WTC11 (cell line): ENCODE data around the gene ZFX. TPM values are rescaled to one million over a fixed set of nuclear protein-coding genes. Genes with fewer than 3 reads are reported as not detected.
A peak's percentile ranks its signal among the peaks of the same experiment; 100 is the strongest.

Experiments
- ATAC-seq: fragments of 200-7000 bp; cut with Tn5 transposase; 2 replicates; pipeline ENCODE4 v1.10.0; 2021; ENCODE audit warnings: mild to moderate bottlenecking, moderate library complexity
- CTCF ChIA-PET: fragments of 300-600 bp; sonication (Branson Sonifier 250); formaldehyde crosslinking; loops from one replicate; lab custom pipeline; 2021; ENCODE audit warnings: antibody characterized with exemption; lab: Charles Lee
- POLR2A ChIA-PET: fragments of 350-600 bp; sonication (Branson Sonifier 250); formaldehyde crosslinking; loops from one replicate; lab custom pipeline; 2021; ENCODE audit warnings: antibody characterized with exemption; lab: Charles Lee
- DNase-seq: peaks from one replicate; pipeline ENCODE4 v3.0.0; 2021; ENCODE audit warnings: low spot score
- H3K27ac Mint-ChIP-seq: 2 replicates; pipeline ENCODE4 v1.8.0; 2021; ENCODE audit warnings: mixed read lengths
- H3K27me3 Mint-ChIP-seq: 2 replicates; pipeline ENCODE4 v1.8.0; 2021; ENCODE audit warnings: low read depth, mild to moderate bottlenecking, moderate library complexity, mixed read lengths
- H3K36me3 Mint-ChIP-seq: 2 replicates; pipeline ENCODE4 v1.8.0; 2021; ENCODE audit warnings: mixed read lengths
- H3K4me1 Mint-ChIP-seq: 2 replicates; pipeline ENCODE4 v1.8.0; 2022; ENCODE audit warnings: mixed read lengths
- H3K4me3 Mint-ChIP-seq: 2 replicates; pipeline ENCODE4 v1.8.0; 2021; ENCODE audit warnings: mild to moderate bottlenecking, moderate library complexity, mixed read lengths
- H3K9me3 Mint-ChIP-seq: 2 replicates; pipeline ENCODE4 v1.8.0; 2021; ENCODE audit warnings: mixed read lengths
- FOXK1 ChIP-seq: sonication (generic); formaldehyde crosslinking; IDR thresholded peaks from 2 replicates; pipeline ENCODE4 v1.8.0; 2022; ENCODE audit warnings: mild to moderate bottlenecking, moderate library complexity, missing genetic modification reagents
- FOXP1 ChIP-seq: sonication (generic); formaldehyde crosslinking; IDR thresholded peaks from 2 replicates; pipeline ENCODE4 v1.8.0; 2022; ENCODE audit warnings: missing genetic modification reagents, mild to moderate bottlenecking, moderate library complexity, borderline replicate concordance
- GABPB1 ChIP-seq: sonication (generic); formaldehyde crosslinking; IDR thresholded peaks from 2 replicates; pipeline ENCODE4 v1.8.1; 2023; ENCODE audit warnings: mild to moderate bottlenecking, missing genetic modification reagents
- GRHL2 ChIP-seq: fragments of 250-450 bp; sonication (Bioruptor Pico); IDR thresholded peaks from 2 replicates; pipeline ENCODE4 v1.8.0; 2022; ENCODE audit warnings: mild to moderate bottlenecking, moderate library complexity; ENCODE audit not compliant: insufficient replicate concordance, severe bottlenecking
- MXD4 ChIP-seq: fragments of 250-450 bp; sonication (Bioruptor Pico); IDR thresholded peaks from 2 replicates; pipeline ENCODE4 v1.8.0; 2021; ENCODE audit warnings: mild to moderate bottlenecking, moderate library complexity, borderline replicate concordance
- NFYB ChIP-seq: sonication (generic); formaldehyde crosslinking; conservative IDR thresholded peaks from 2 replicates; pipeline ENCODE4 v1.8.0; 2022; ENCODE audit warnings: low read depth, missing genetic modification reagents
- RELA ChIP-seq: sonication (generic); formaldehyde crosslinking; IDR thresholded peaks from 2 replicates; pipeline ENCODE4 v1.8.1; 2022; ENCODE audit warnings: missing genetic modification reagents, mild to moderate bottlenecking, borderline replicate concordance
- RORB ChIP-seq: fragments of 250-450 bp; sonication (Bioruptor Pico); IDR thresholded peaks from 2 replicates; pipeline ENCODE4 v1.9.0; 2021; ENCODE audit warnings: mild to moderate bottlenecking
- SOX15 ChIP-seq: fragments of 250-450 bp; sonication (Bioruptor Pico); IDR thresholded peaks from 2 replicates; pipeline ENCODE4 v1.9.0; 2021; ENCODE audit warnings: mild to moderate bottlenecking
- TP53 ChIP-seq: sonication (generic); formaldehyde crosslinking; IDR thresholded peaks from 2 replicates; pipeline ENCODE4 v1.8.1; 2023; ENCODE audit warnings: mild to moderate bottlenecking, missing genetic modification reagents
- ZNF423 ChIP-seq: fragments of 250-450 bp; sonication (Bioruptor Pico); IDR thresholded peaks from 2 replicates; pipeline ENCODE4 v2.1.2; 2022; ENCODE audit warnings: mild to moderate bottlenecking, moderate library complexity
- total RNA-seq: library from RNA; stranded (reverse); gene quantifications from 3 replicates; pipeline ENCODE4 v1.2.3, GENCODE V29; 2021
- TF ChIP-seq, protein P1 (sequence below): sonication (generic); formaldehyde crosslinking; IDR thresholded peaks from 2 replicates; pipeline ENCODE4 v1.8.1; 2022; ENCODE audit warnings: low read depth, missing genetic modification reagents, borderline replicate concordance
- TF ChIP-seq, protein P2 (sequence below): fragments of 200-600 bp; IDR thresholded peaks from 2 replicates; pipeline ENCODE4 v1.8.0; 2022; ENCODE audit warnings: antibody characterized with exemption
- TF ChIP-seq, protein P3 (sequence below): sonication (generic); formaldehyde crosslinking; IDR thresholded peaks from 2 replicates; pipeline ENCODE4 v1.8.0; 2023; ENCODE audit warnings: missing genetic modification reagents, mild to moderate bottlenecking, borderline replicate concordance
- TF ChIP-seq, protein P4 (sequence below): fragments of 250-450 bp; sonication (Bioruptor Pico); IDR thresholded peaks from 2 replicates; pipeline ENCODE4 v1.9.0; 2021; ENCODE audit warnings: mild to moderate bottlenecking, borderline replicate concordance
- TF ChIP-seq, protein P5 (sequence below): sonication (generic); formaldehyde crosslinking; IDR thresholded peaks from 2 replicates; pipeline ENCODE4 v1.8.0; 2022; ENCODE audit warnings: mild to moderate bottlenecking, missing genetic modification reagents

The ZFX gene
- total RNA-seq, 1 experiment from 2014 or later = 19.3 TPM

DNA sequence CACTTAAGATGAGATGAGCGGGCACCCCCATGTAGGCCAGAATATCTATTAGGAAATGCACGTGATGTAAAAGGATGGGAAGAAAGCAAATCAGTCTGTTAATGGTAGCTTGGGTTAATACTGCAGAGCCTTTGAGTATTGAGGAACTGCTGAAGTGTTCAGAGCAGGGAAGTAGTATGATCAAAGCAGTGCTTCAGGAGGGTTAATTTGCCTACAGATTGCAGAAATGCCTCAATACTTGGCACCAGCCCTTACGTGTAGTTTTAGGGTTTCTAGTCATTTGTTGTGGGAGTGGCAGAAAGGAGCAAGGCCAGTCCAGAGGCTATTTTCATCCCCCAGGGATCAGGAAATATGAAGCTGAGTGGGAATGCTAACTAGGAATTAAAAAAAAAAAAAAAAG is 19.7 kb downstream of the ZFX start:
- H3K9me3 Mint-ChIP-seq = no peaks in the 10 kb centered on the region
- H3K4me1 Mint-ChIP-seq = peaks cover 55% of the 10 kb centered on the region
- H3K27me3 Mint-ChIP-seq = no peaks in the 10 kb centered on the region
- no peak for DNase-seq
- POLR2A ChIA-PET = no interaction called here
- peaks cover 7% of the 10 kb centered on the region; the same call in 1 of the 2 replicates for H3K36me3 Mint-ChIP-seq
- peak overlapping the region; percentile 44 for H3K4me3 Mint-ChIP-seq
- peak overlapping the region; percentile 98 for H3K27ac Mint-ChIP-seq
- CTCF ChIA-PET = no interaction called here
- peak; percentile 55 for ATAC-seq
- TF ChIP-seq RORB (CRISPR knock-in tag) (no peak), ZNF423 (CRISPR knock-in tag) (no peak), FOXK1 (no peak), SOX15 (CRISPR knock-in tag) (no peak), NFYB (CRISPR knock-in tag) (no peak), GRHL2 (CRISPR knock-in tag) (no peak), GABPB1 (no peak), TP53 (CRISPR knock-in tag) (no peak), FOXP1 (CRISPR knock-in tag) (no peak), MXD4 (CRISPR knock-in tag) (no peak), RELA (no peak)
- TF ChIP-seq, protein P1, sequence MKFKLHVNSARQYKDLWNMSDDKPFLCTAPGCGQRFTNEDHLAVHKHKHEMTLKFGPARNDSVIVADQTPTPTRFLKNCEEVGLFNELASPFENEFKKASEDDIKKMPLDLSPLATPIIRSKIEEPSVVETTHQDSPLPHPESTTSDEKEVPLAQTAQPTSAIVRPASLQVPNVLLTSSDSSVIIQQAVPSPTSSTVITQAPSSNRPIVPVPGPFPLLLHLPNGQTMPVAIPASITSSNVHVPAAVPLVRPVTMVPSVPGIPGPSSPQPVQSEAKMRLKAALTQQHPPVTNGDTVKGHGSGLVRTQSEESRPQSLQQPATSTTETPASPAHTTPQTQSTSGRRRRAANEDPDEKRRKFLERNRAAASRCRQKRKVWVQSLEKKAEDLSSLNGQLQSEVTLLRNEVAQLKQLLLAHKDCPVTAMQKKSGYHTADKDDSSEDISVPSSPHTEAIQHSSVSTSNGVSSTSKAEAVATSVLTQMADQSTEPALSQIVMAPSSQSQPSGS (CRISPR knock-in tag) = no peak
- TF ChIP-seq, protein P2, sequence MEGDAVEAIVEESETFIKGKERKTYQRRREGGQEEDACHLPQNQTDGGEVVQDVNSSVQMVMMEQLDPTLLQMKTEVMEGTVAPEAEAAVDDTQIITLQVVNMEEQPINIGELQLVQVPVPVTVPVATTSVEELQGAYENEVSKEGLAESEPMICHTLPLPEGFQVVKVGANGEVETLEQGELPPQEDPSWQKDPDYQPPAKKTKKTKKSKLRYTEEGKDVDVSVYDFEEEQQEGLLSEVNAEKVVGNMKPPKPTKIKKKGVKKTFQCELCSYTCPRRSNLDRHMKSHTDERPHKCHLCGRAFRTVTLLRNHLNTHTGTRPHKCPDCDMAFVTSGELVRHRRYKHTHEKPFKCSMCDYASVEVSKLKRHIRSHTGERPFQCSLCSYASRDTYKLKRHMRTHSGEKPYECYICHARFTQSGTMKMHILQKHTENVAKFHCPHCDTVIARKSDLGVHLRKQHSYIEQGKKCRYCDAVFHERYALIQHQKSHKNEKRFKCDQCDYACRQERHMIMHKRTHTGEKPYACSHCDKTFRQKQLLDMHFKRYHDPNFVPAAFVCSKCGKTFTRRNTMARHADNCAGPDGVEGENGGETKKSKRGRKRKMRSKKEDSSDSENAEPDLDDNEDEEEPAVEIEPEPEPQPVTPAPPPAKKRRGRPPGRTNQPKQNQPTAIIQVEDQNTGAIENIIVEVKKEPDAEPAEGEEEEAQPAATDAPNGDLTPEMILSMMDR = no peak
- TF ChIP-seq, protein P3, sequence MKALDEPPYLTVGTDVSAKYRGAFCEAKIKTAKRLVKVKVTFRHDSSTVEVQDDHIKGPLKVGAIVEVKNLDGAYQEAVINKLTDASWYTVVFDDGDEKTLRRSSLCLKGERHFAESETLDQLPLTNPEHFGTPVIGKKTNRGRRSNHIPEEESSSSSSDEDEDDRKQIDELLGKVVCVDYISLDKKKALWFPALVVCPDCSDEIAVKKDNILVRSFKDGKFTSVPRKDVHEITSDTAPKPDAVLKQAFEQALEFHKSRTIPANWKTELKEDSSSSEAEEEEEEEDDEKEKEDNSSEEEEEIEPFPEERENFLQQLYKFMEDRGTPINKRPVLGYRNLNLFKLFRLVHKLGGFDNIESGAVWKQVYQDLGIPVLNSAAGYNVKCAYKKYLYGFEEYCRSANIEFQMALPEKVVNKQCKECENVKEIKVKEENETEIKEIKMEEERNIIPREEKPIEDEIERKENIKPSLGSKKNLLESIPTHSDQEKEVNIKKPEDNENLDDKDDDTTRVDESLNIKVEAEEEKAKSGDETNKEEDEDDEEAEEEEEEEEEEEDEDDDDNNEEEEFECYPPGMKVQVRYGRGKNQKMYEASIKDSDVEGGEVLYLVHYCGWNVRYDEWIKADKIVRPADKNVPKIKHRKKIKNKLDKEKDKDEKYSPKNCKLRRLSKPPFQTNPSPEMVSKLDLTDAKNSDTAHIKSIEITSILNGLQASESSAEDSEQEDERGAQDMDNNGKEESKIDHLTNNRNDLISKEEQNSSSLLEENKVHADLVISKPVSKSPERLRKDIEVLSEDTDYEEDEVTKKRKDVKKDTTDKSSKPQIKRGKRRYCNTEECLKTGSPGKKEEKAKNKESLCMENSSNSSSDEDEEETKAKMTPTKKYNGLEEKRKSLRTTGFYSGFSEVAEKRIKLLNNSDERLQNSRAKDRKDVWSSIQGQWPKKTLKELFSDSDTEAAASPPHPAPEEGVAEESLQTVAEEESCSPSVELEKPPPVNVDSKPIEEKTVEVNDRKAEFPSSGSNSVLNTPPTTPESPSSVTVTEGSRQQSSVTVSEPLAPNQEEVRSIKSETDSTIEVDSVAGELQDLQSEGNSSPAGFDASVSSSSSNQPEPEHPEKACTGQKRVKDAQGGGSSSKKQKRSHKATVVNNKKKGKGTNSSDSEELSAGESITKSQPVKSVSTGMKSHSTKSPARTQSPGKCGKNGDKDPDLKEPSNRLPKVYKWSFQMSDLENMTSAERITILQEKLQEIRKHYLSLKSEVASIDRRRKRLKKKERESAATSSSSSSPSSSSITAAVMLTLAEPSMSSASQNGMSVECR (CRISPR knock-in tag) = no peak
- TF ChIP-seq, protein P4, sequence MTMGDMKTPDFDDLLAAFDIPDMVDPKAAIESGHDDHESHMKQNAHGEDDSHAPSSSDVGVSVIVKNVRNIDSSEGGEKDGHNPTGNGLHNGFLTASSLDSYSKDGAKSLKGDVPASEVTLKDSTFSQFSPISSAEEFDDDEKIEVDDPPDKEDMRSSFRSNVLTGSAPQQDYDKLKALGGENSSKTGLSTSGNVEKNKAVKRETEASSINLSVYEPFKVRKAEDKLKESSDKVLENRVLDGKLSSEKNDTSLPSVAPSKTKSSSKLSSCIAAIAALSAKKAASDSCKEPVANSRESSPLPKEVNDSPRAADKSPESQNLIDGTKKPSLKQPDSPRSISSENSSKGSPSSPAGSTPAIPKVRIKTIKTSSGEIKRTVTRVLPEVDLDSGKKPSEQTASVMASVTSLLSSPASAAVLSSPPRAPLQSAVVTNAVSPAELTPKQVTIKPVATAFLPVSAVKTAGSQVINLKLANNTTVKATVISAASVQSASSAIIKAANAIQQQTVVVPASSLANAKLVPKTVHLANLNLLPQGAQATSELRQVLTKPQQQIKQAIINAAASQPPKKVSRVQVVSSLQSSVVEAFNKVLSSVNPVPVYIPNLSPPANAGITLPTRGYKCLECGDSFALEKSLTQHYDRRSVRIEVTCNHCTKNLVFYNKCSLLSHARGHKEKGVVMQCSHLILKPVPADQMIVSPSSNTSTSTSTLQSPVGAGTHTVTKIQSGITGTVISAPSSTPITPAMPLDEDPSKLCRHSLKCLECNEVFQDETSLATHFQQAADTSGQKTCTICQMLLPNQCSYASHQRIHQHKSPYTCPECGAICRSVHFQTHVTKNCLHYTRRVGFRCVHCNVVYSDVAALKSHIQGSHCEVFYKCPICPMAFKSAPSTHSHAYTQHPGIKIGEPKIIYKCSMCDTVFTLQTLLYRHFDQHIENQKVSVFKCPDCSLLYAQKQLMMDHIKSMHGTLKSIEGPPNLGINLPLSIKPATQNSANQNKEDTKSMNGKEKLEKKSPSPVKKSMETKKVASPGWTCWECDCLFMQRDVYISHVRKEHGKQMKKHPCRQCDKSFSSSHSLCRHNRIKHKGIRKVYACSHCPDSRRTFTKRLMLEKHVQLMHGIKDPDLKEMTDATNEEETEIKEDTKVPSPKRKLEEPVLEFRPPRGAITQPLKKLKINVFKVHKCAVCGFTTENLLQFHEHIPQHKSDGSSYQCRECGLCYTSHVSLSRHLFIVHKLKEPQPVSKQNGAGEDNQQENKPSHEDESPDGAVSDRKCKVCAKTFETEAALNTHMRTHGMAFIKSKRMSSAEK (CRISPR knock-in tag) = no peak
- TF ChIP-seq, protein P5, sequence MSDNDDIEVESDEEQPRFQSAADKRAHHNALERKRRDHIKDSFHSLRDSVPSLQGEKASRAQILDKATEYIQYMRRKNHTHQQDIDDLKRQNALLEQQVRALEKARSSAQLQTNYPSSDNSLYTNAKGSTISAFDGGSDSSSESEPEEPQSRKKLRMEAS (CRISPR knock-in tag) = no peak
